Measurements from ENCODE around the gene RBFOX2. TPM values are rescaled to one million over a fixed set of nuclear protein-coding genes. Genes with fewer than 3 reads are reported as not detected.

The RBFOX2 gene
- total RNA-seq, 1 donor from 2014 or later: 126 TPM

- no peak overlapping the region for H3K4me3 Mint-ChIP-seq
- peaks cover 36% of the 10 kb centered on the region for H3K4me1 Mint-ChIP-seq
- TF ChIP-seq CTCF (conservative IDR thresholded peaks at IDR 0.05): no peak
- no peak overlapping the region for H3K27ac Mint-ChIP-seq (ENCODE audit: unreplicated experiment)
- no peaks in the 10 kb centered on the region for H3K27me3 Mint-ChIP-seq (ENCODE audit: low read depth)
- DNase-seq (ENCODE audit: low read depth, low spot score): no peak
- H3K9me3 Mint-ChIP-seq: no peaks in the 10 kb centered on the region
- no peaks in the 10 kb centered on the region for H3K36me3 Mint-ChIP-seq (ENCODE audit: low read depth)
These were observed 142.3 kb downstream of the RBFOX2 start for GRCh38 chr22:35886309-35886708.

GRCh38 chr22:35884529-35884928, 144.1 kb downstream of the RBFOX2 start:
- no peak for TF ChIP-seq CTCF (conservative IDR thresholded peaks at IDR 0.05)
- H3K9me3 Mint-ChIP-seq: no peaks in the 10 kb centered on the region
- DNase-seq (ENCODE audit: low read depth, low spot score): no peak
- no peak overlapping the region for H3K27ac Mint-ChIP-seq (ENCODE audit: unreplicated experiment)
- no peaks in the 10 kb centered on the region for H3K36me3 Mint-ChIP-seq (ENCODE audit: low read depth)
- H3K4me1 Mint-ChIP-seq: peaks cover 44% of the 10 kb centered on the region
- H3K27me3 Mint-ChIP-seq (ENCODE audit: low read depth): no peaks in the 10 kb centered on the region
- no peak overlapping the region for H3K4me3 Mint-ChIP-seq

GRCh38 chr22:35883031-35883620, 145.5 kb downstream of the RBFOX2 start:
- H3K9me3 Mint-ChIP-seq: no peaks in the 10 kb centered on the region

GRCh38 chr22:35882211-35883030, 146.2 kb downstream of the RBFOX2 start:
- DNase-seq (ENCODE audit: low read depth, low spot score): no peak
- Mint-ChIP-seq H3K9me3 (no peaks in the 10 kb centered on the region), H3K4me1 (peaks cover 39% of the 10 kb centered on the region), H3K27me3 (ENCODE audit: low read depth) (no peaks in the 10 kb centered on the region), H3K27ac (ENCODE audit: unreplicated experiment) (peak overlapping the region; percentile 53), H3K36me3 (ENCODE audit: low read depth) (no peaks in the 10 kb centered on the region), H3K4me3 (no peak overlapping the region)
- TF ChIP-seq CTCF (conservative IDR thresholded peaks at IDR 0.05): no peak

More at GRCh38 chr22:35883031-35883620, 145.5 kb downstream of the RBFOX2 start:
- Mint-ChIP-seq H3K27ac (ENCODE audit: unreplicated experiment) (peak overlapping the region; percentile 40), H3K4me1 (peaks cover 46% of the 10 kb centered on the region), H3K36me3 (ENCODE audit: low read depth) (no peaks in the 10 kb centered on the region), H3K27me3 (ENCODE audit: low read depth) (no peaks in the 10 kb centered on the region), H3K4me3 (no peak overlapping the region)
- no peak for TF ChIP-seq CTCF (conservative IDR thresholded peaks at IDR 0.05)
- no peak for DNase-seq (ENCODE audit: low read depth, low spot score)

GRCh38 chr22:35879351-35879750, 149.3 kb downstream of the RBFOX2 start:
- Mint-ChIP-seq H3K27ac (ENCODE audit: unreplicated experiment) (no peak overlapping the region), H3K27me3 (ENCODE audit: low read depth) (no peaks in the 10 kb centered on the region)

More at GRCh38 chr22:35879351-35879750, 149.3 kb downstream of the RBFOX2 start:
- H3K36me3 Mint-ChIP-seq (ENCODE audit: low read depth): no peaks in the 10 kb centered on the region
- no peak for TF ChIP-seq CTCF (conservative IDR thresholded peaks at IDR 0.05)
- no peaks in the 10 kb centered on the region for H3K9me3 Mint-ChIP-seq
- DNase-seq (ENCODE audit: low read depth, low spot score): no peak
- no peak overlapping the region for H3K4me3 Mint-ChIP-seq
- peaks cover 43% of the 10 kb centered on the region for H3K4me1 Mint-ChIP-seq

All from neural crest cell (in vitro differentiated cells).